Esophagus squamous epithelium (tissue), 5 donors: ENCODE results near the gene SHLD1. TPM values are rescaled to one million over a fixed set of nuclear protein-coding genes. Genes with fewer than 3 reads are reported as not detected.

ENCODE experiments used
- DNase-seq: peaks from one replicate; lab custom pipeline; 2025; lab: John Stamatoyannopoulos, UW
- H3K27ac ChIP-seq, 4 donors: fragments of 200-600 bp; sonication (generic); one replicate each; pipeline ENCODE4 v1.5.1; 2016 to 2019; ENCODE audit warnings: mild to moderate bottlenecking in 1 of 4
- H3K27me3 ChIP-seq, 4 donors: fragments of 200-600 bp; sonication (generic); 1 replicate in 3 of 4; 2 replicates in 1 of 4; pipeline versions ENCODE4 v1.5.1 to v1.6.0; 2017 to 2021; ENCODE audit warnings: antibody characterized with exemption in 1 of 4
- H3K36me3 ChIP-seq, 3 donors: fragments of 200-600 bp; sonication (generic); one replicate each; pipeline ENCODE4 v1.5.1; 2016 to 2019
- H3K4me1 ChIP-seq, 3 donors: fragments of 200-600 bp; sonication (generic); one replicate each; pipeline ENCODE4 v1.5.1; 2017 to 2019
- H3K4me3 ChIP-seq, 4 donors: fragments of 200-600 bp; sonication (generic); 1 replicate in 3 of 4; 2 replicates in 1 of 4; pipeline ENCODE4 v1.5.1; 2016 to 2019; ENCODE audit warnings: mild to moderate bottlenecking in 2 of 4, moderate library complexity in 1 of 4
- H3K9me3 ChIP-seq, 3 donors: fragments of 200-600 bp; sonication (generic); one replicate each; pipeline ENCODE4 v1.5.1; 2016 to 2019
- POLR2A ChIP-seq, 4 donors: fragments of 450-650 bp; IDR thresholded peaks; one replicate each; pipeline ENCODE4 v1.6.1; 2017; ENCODE audit warnings: antibody characterized with exemption in 4 of 4, mild to moderate bottlenecking in 4 of 4, moderate library complexity in 3 of 4
- WGBS, 2 donors: methylation state at CpG; one replicate each; pipeline ENCODE4 v1.1.5; 2018; 5-methylcytosine and 5-hydroxymethylcytosine counted together
- intact Hi-C: fragments of 100-400 bp; cut with DNase I; formaldehyde crosslinking; loops from one replicate; pipeline ENCODE4 v1.15.0; 2022
- small RNA-seq, 4 donors: library from RNA; depleted of rRNA; stranded (forward); fragments of <200 nt; gene quantifications; one replicate each; pipeline ENCODE3, GENCODE V24; 2016
- total RNA-seq, 4 donors: library from RNA; depleted of rRNA; stranded (reverse); fragments of >200 nt; gene quantifications; one replicate each; pipeline ENCODE4 v1.1.0, GENCODE V29; 2016
- TF ChIP-seq, protein P1 (sequence below), 6 experiments: fragments of 450-650 bp in 4 of 6; fragments of 200-600 bp in 2 of 6; sonication (generic) in 2 of 6; IDR thresholded peaks; one replicate each; pipeline ENCODE4 v1.5.1; 2016 to 2019; ENCODE audit warnings: antibody characterized with exemption in 6 of 6, mild to moderate bottlenecking in 4 of 6, moderate library complexity in 4 of 6
- donor health status: DM: yes; HTN: yes; CAD: no.

The SHLD1 gene
- total RNA-seq, 4 donors from 2014 or later: 1.2 to 3.6 (median 2.0) TPM

GRCh38 chr20:5900908-5901307 is 150.7 kb downstream of the SHLD1 start:
- DNase-seq: no peak
- Histone ChIP-seq H3K4me3 (no peak overlapping the region), H3K36me3 (no peaks in the 10 kb centered on the region), H3K27ac (no peak overlapping the region), H3K27me3 (peaks cover 0 to 11% (median 0%) of the 10 kb centered on the region in 4 donors), H3K4me1 (no peaks in the 10 kb centered on the region), H3K9me3 (no peaks in the 10 kb centered on the region)
- intact Hi-C loops: no loop called here
- TF ChIP-seq, protein P1, sequence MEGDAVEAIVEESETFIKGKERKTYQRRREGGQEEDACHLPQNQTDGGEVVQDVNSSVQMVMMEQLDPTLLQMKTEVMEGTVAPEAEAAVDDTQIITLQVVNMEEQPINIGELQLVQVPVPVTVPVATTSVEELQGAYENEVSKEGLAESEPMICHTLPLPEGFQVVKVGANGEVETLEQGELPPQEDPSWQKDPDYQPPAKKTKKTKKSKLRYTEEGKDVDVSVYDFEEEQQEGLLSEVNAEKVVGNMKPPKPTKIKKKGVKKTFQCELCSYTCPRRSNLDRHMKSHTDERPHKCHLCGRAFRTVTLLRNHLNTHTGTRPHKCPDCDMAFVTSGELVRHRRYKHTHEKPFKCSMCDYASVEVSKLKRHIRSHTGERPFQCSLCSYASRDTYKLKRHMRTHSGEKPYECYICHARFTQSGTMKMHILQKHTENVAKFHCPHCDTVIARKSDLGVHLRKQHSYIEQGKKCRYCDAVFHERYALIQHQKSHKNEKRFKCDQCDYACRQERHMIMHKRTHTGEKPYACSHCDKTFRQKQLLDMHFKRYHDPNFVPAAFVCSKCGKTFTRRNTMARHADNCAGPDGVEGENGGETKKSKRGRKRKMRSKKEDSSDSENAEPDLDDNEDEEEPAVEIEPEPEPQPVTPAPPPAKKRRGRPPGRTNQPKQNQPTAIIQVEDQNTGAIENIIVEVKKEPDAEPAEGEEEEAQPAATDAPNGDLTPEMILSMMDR (IDR thresholded peaks at IDR 0.05): no peak
- no peak for TF ChIP-seq POLR2A (IDR thresholded peaks at IDR 0.05)
- WGBS, 2 donors: 60 to 65% methylated on average over 1 of the region's 1 CpG

DNA sequence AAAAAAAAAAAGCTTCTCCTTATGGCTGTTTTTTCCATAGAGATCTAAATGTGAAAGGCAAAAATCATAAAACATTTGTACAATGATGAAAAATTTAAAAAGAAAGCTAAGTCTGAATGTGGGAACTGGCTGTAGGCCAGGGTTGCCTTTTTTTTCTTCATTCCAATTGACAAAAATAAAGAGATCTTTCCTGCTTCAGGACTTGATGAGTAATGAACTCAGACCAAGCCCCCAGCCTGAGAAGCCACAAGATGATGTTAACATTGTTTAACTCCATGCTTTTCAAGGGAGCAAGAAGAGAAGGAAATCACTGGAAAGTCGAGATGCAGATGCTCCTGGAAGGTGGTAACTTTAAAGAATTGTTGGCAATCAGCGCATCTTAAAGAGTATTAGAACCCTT is 158.8 kb downstream of the SHLD1 start:
- Histone ChIP-seq H3K27me3 (peaks cover 0 to 60% (median 6%) of the 10 kb centered on the region in 4 donors), H3K4me1 (peaks cover 3 to 9% (median 8%) of the 10 kb centered on the region in 3 donors), H3K36me3 (no peaks in the 10 kb centered on the region), H3K9me3 (no peaks in the 10 kb centered on the region), H3K4me3 (no peak overlapping the region), H3K27ac (no peak overlapping the region)
- TF ChIP-seq, protein P1 (IDR thresholded peaks at IDR 0.05): no peak
- TF ChIP-seq POLR2A (IDR thresholded peaks at IDR 0.05): no peak
- 47 to 60% methylated on average over 2 of the region's 2 CpGs for WGBS, 2 donors
- intact Hi-C loops: no loop called here
- no peak for DNase-seq

DNA sequence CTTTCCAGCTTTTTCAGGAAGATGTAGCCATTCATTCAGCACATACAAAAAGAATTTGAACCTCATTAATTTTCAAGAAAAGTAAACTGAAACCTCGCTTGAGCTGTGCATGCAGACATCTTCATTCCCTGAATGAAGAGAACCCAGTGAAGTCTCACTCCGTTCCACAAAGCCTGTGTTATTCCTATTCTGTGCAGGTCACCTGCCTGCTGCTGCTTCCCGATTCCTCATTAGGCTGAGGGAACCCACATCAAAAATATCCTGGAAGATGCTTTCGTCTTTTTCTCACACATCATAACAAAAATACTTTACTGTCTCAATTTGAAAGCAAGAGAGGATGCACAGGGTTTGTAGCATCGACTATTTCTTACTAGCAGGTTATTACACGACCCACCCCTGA is 160.0 kb downstream of the SHLD1 start:
- TF ChIP-seq, protein P1 (IDR thresholded peaks at IDR 0.05): no peak
- no peak for TF ChIP-seq POLR2A (IDR thresholded peaks at IDR 0.05)
- Histone ChIP-seq H3K36me3 (no peaks in the 10 kb centered on the region), H3K4me1 (peaks cover 3 to 9% (median 8%) of the 10 kb centered on the region in 3 donors), H3K27ac (no peak overlapping the region), H3K4me3 (no peak overlapping the region), H3K9me3 (no peaks in the 10 kb centered on the region), H3K27me3 (peaks cover 0 to 67% (median 6%) of the 10 kb centered on the region in 4 donors)
- 51 to 59% methylated on average over 6 of the region's 6 CpGs for WGBS, 2 donors
- intact Hi-C loops: no loop called here
- no peak for DNase-seq

GRCh38 chr20:5913166-5913565 is 163.0 kb downstream of the SHLD1 start:
- no peak for DNase-seq
- Histone ChIP-seq H3K36me3 (no peaks in the 10 kb centered on the region), H3K4me3 (no peak overlapping the region), H3K27ac (no peak overlapping the region), H3K9me3 (no peaks in the 10 kb centered on the region), H3K4me1 (peaks cover 3 to 9% (median 8%) of the 10 kb centered on the region in 3 donors), H3K27me3 (peaks cover 0 to 55% (median 6%) of the 10 kb centered on the region in 4 donors)
- intact Hi-C loops: no loop called here
- TF ChIP-seq POLR2A (IDR thresholded peaks at IDR 0.05): no peak
- TF ChIP-seq, protein P1 (IDR thresholded peaks at IDR 0.05): no peak
- 73 to 83% methylated on average over 2 of the region's 2 CpGs for WGBS, 2 donors

Small RNA genes lying within 50 kb of the gene (small RNA-seq; reads per million reads assigned to genes)
- 0 reads per million in 4 donors for gene RNU1-55P

Other genes with a start within 250 kb of the SHLD1 start
- gene GPCPD1, start 139.4 kb upstream of the SHLD1 start, total RNA-seq: 10 to 100 TPM in 3 of 4 donors, 1 to 10 TPM in 1; 8.5 to 18.7 (median 11.8) TPM
- under 1 TPM in 1 of 4 donors, not detected in 3; 0.44 TPM for gene CHGB, start 161.1 kb downstream of the SHLD1 start, total RNA-seq
- gene TRMT6, start 200.1 kb downstream of the SHLD1 start, total RNA-seq: 10 to 100 TPM in 3 of 4 donors, 1 to 10 TPM in 1; 8.2 to 19.8 (median 13.8) TPM
- 1 to 10 TPM; 2.6 to 7.2 (median 5.9) TPM for gene MCM8, start 200.3 kb downstream of the SHLD1 start, total RNA-seq